A172 (cell line): ENCODE data around the gene KRTAP10-8. TPM values are rescaled to one million over a fixed set of nuclear protein-coding genes. Genes with fewer than 3 reads are reported as not detected.
"Not testable (repeated sequence)": the region's sequence is repeated elsewhere in the genome, so short reads cannot be mapped to it uniquely, and the experiment has no call there.

ENCODE experiments used
- DNase-seq: peaks from one replicate; pipeline ENCODE4 v3.0.0-alpha.2; 2015; ENCODE audit warnings: low spot score
- total RNA-seq: library from RNA; depleted of rRNA; stranded (reverse); fragments of >200 nt; shearing (Covaris generic); gene quantifications from 2 replicates; pipeline ENCODE4 v1.2.3, GENCODE V29; 2014

Gene KRTAP10-8
- total RNA-seq, 1 experiment from 2014 or later, result not detected

DNA sequence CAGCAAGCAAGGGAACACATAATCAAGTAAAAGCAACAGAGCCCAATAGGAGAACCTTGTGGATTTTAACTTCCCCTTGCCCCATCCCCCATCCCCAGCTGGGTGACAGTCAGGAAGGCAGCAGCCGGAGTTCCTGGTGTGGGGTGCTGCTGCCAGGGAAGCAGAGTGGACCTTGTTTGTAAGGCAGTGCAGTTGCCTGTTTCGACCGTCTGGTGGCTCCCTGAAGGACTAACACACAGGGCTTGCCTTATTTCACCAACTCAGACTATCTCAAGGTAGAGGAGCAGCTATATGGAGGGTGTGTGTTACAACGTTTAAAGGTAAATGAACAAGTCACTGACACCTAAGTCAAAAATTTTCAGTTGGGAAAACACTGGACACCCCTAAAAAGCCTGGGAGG is 6.6 kb downstream of the KRTAP10-8 start:
- no peak for DNase-seq

DNA sequence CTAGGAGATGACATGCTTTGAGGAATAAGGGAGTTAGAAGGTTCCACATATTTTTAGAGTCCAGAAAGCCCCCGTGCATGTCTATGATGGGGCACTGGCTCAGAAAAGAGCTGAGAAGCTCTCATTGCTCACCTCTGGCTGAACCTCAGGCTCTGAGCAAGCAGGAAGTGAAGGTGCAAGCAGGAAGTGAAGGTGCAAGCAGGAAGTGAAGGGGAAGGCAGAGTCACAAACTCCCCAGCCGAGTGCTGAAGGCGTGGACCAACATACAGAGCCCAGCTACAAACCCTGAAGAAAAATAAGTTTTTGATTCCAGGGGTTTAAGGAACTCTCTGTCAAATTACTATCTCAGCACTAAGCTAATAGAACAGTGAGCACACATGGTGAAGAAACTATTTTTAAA is 7.0 kb downstream of the KRTAP10-8 start:
- no peak for DNase-seq

DNA sequence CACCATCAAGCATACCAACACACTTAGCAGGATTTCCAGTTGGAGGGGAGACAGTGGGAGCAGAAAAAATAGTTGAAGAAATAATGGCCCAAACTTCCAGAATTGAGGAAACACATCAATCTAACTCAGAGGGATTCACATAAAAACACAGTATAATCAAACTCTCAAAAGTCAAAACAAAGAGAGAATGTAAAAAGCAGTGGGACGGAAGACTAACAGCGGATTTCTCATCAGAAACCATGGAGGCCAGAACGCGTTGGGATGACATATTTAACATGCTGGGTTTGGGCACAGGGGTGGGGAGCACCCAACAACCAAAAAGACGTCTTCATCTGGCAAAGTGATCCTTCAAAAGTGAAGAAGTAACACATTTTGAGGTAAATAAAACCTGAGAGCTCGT is 8.0 kb downstream of the KRTAP10-8 start:
- no peak for DNase-seq

GRCh38 chr21:44623575-44623974 is 11.7 kb downstream of the KRTAP10-8 start:
- DNase-seq, result no peak

DNA sequence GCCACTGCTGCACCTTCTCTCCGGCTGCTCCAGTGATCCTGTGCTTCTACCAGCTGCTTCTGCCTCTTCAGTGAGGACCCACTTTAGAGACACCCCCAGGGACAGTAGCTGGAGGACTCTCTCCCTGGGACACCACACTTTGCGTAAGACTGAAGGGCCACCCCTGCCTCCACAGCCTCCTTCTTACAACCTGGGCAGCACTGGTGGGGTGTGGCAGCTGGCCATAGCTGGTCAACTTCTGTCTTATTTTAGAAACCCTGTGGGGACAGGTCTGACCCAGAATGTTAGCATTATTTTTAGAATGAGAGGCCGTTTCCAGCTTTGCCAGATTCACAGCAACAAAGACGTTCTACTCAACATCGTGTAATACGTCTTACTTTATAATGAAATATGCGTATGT is 13.9 kb downstream of the KRTAP10-8 start:
- no peak for DNase-seq

- no peak for DNase-seq
Observed at GRCh38 chr21:44626262-44626661, 14.4 kb downstream of the KRTAP10-8 start.

DNA sequence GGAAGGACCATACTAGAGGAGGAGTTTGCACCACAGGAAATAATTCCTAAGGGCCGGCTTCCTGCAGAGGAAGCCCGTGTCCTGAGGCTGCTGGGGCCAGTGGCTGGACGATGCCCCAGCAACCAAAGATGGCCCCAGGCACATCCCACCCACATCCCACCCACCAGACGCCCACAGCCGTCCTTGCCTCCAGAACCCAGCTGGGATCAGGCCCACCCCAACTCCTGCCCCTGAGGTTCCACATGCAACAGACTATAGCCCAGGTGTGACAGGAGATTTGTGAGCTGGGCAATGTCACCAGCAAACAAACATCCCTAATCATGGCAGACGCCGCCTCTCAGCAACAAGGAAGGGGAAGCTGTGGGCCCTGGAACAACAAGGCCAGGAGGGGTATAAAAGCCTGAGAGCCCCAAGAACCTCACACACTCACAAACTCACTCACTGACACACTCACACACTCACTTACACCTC is 14.8 kb downstream of the KRTAP10-8 start, which contains the start of gene KRTAP10-9:
KRTAP10-9 (plus strand) TSS at position 421 of the 471 bp plus-strand sequence. CDS start 79 bp downstream, outside the sequence.
- DNase-seq, result no peak

GRCh38 chr21:44627181-44627822 is 15.4 kb downstream of the KRTAP10-8 start:
- not testable (repeated sequence) for DNase-seq

- not testable (repeated sequence) for DNase-seq
Observed at GRCh38 chr21:44627831-44628233, 16.0 kb downstream of the KRTAP10-8 start.

- DNase-seq, result no peak
Observed at GRCh38 chr21:44628707-44629391, 17.0 kb downstream of the KRTAP10-8 start.

GRCh38 chr21:44630440-44630839 is 18.6 kb downstream of the KRTAP10-8 start:
- DNase-seq, result no peak

DNA sequence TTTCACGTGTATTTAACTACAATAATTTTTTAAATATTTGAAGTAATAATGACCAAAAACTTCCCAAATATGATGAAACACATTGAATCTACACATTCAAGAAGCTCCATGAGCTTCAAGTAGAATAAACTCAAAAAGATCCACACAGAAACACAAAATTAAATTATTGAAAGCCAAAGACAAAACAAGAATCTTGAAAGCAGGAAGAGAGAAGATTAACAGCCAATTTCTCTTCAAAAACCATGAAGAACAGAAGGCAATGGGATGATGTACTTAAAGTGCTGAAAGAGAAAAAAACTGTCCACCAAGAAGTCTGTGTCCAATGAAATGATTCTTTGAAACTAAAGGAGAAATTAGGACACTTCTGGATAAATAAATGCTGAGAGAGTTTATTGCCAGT is 20.2 kb downstream of the KRTAP10-8 start:
- DNase-seq, result no peak

GRCh38 chr21:44636209-44637017 is 24.5 kb downstream of the KRTAP10-8 start:
- no peak for DNase-seq

DNA sequence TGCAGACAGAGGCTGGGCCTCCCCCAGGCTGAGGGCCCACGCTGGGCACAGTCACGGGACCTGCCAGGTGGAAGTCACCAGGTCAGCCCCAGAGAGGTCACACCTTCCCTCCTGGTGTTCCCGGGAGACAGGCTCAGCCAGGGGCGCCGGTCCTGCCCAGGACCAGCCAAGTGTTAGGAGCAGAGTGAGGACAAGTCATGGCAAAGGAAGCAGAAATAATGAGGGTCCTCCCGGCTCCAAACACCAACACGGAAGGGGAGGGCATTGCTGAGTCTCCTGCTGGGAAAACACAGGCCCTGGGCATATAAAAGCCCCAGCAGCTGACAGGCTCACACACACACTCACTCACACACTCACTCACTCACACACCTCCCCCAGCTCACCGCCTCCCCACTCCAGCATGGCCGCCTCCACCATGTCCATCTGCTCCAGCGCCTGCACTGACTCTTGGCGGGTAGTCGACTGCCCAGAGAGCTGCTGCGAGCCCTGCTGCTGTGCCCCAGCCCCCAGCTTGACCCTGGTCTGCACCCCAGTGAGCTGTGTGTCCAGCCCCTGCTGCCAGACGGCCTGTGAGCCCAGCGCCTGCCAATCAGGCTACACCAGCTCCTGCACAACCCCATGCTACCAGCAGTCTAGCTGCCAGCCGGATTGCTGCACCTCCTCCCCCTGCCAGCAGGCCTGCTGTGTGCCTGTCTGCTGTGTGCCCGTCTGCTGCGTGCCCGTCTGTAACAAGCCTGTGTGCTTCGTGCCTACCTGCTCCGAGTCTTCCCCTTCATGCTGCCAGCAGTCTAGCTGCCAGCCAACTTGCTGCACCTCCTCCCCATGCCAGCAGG is 25.4 kb downstream of the KRTAP10-8 start, which contains the start of gene KRTAP10-10:
KRTAP10-10 (plus strand) TSS at position 339 of the 833 bp plus-strand sequence; CDS start at position 401, 62 bp downstream.
- DNase-seq, result no peak

DNA sequence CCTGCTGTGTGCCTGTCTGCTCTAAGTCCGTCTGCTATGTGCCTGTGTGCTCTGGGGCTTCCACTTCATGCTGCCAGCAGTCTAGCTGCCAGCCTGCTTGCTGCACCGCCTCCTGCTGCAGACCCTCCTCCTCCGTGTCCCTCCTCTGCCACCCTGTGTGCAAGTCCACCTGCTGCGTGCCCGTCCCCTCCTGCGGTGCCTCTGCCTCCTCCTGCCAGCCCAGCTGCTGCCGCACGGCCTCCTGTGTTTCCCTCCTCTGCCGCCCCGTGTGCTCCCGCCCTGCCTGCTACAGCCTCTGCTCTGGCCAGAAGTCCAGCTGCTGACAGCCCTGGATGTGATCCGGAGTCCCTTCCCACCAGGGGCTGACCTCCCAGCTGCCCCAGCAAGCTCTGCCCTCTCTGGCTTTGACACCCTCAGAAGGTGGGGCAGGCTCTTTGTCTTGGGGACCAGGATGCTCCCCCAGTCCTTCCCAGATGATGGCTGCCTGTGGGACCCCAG is 26.0 kb downstream of the KRTAP10-8 start:
- DNase-seq, result not testable (repeated sequence)

GRCh38 chr21:44638506-44639330 is 26.8 kb downstream of the KRTAP10-8 start:
- not testable (repeated sequence) for DNase-seq

GRCh38 chr21:44639331-44639655 is 27.4 kb downstream of the KRTAP10-8 start:
- DNase-seq, result no peak

DNA sequence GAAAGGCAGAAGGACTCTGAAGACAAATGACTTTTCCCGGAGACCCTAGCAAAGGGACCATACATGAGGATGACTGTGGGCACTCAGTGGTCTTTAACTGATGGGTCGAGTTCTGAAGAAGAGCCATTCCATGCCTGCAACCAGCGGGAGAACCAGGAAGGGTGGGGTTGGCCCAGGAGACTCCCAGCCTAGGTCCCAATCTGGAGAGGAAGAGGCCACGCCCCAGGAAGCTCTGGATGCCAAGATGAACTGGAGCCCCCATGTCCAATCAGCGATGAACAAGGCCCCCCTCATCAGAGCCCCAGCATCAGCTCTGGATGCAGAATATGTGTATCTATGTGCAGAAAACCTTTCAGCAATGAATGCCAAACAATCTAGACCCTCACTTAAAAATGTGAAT is 28.9 kb downstream of the KRTAP10-8 start:
- DNase-seq, result no peak

- no peak for DNase-seq
Observed at GRCh38 chr21:44643741-44644310, 31.9 kb downstream of the KRTAP10-8 start.

DNA sequence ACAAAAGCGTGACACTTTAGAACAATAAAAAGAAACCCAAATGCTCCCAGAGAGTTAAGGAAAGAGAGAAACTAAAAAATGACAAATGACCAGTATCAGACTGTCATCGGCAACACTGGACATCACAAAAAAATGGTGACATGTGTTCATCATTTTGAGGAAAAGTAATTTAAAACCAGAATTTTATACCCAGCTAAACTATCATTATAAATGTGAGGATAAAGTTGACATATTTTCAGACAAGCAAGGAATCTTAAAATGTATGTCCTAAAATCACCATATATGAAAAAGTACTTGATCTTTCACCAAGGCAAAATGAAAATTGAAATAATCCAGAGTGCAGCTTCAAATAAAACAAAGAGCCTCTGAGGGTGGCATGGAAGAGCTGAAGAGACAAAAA is 33.0 kb downstream of the KRTAP10-8 start:
- DNase-seq, result no peak
